Fibroblast of mammary gland (primary cell): ENCODE measurements around the gene SYK.

ENCODE experiments used
- DNase-seq: peaks from one replicate; pipeline ENCODE4 v3.0.0-alpha.2; 2010; ENCODE audit warnings: low read depth
- H3K4me3 ChIP-seq: 2 replicates; pipeline ENCODE4 v1.5.1; 2011; ENCODE audit warnings: low read depth, mild to moderate bottlenecking, low read length, moderate library complexity; ENCODE audit not compliant: control insufficient read depth
- TF ChIP-seq, protein P1 (sequence below): conservative IDR thresholded peaks from 2 replicates; pipeline ENCODE4 v1.5.1; 2011; ENCODE audit warnings: low read depth, low read length, inconsistent platforms; ENCODE audit not compliant: control insufficient read depth, insufficient read depth

SYK gene

DNA sequence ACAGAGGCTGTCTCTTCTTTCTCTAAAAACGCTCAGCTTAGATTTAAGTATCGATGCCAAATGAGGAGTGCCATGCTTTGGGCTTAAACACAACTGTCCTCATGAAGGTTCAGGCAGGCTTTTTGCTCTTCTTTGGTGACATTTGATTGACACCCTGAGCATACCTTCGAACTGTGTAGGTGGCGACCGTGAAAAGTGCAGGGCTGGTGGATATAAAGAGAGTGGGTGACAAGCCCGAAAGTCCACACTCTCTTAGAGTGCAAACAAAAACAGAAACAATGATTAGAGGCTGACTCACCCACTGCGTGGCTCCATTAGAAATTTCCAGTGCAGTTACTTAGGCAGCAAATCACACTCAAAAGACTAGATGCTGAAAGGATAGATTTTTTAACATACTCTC, 141.7 kb downstream of the SYK start:
- H3K4me3 ChIP-seq = no peak overlapping the region
- DNase-seq = peak; percentile 42
- TF ChIP-seq, protein P1, sequence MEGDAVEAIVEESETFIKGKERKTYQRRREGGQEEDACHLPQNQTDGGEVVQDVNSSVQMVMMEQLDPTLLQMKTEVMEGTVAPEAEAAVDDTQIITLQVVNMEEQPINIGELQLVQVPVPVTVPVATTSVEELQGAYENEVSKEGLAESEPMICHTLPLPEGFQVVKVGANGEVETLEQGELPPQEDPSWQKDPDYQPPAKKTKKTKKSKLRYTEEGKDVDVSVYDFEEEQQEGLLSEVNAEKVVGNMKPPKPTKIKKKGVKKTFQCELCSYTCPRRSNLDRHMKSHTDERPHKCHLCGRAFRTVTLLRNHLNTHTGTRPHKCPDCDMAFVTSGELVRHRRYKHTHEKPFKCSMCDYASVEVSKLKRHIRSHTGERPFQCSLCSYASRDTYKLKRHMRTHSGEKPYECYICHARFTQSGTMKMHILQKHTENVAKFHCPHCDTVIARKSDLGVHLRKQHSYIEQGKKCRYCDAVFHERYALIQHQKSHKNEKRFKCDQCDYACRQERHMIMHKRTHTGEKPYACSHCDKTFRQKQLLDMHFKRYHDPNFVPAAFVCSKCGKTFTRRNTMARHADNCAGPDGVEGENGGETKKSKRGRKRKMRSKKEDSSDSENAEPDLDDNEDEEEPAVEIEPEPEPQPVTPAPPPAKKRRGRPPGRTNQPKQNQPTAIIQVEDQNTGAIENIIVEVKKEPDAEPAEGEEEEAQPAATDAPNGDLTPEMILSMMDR = no peak

DNA sequence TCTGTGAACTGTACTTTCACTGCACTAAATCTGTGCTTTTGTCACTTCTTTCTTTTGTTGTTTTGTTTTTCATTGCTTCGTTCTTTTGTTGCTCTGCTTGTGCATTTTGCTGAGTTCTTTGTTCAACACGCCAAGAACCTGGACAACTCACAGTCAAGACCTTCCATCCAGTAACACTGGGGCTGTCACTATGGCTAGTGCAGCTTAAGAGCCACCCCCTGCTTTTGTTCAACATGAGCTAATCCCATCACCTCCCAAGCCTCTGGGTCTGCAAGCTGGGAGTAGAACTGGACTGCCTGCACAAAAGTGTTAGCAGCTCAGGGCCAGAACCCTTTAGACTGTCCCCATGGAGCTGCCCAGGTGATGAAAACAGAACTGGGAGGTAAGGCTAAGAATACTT, 143.7 kb downstream of the SYK start:
- no peak overlapping the region for H3K4me3 ChIP-seq
- DNase-seq = no peak
- TF ChIP-seq, protein P1 = no peak

DNA sequence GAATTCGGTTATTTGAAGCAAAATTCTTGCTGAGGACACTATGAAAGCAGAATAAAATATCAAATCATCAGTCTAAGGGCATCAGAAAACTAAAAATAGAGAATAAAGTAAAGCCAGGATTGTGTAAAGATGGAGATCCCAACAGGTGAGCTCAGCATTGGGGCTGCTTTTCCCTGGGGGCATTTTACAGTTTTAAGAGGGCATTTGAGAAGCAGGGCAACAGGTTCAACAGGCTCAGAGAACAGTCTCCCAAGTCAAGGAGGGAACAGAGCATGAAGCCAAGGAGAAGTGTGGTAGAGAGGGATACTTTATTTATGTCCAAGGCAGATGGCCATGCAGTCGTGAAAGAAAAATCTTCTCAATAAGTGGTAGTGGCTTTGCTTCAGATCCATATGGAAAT, 145.4 kb downstream of the SYK start:
- no peak overlapping the region for H3K4me3 ChIP-seq
- no peak for DNase-seq
- TF ChIP-seq, protein P1 = no peak
